ENCODE data around the gene NECTIN1.

The NECTIN1 gene

DNA sequence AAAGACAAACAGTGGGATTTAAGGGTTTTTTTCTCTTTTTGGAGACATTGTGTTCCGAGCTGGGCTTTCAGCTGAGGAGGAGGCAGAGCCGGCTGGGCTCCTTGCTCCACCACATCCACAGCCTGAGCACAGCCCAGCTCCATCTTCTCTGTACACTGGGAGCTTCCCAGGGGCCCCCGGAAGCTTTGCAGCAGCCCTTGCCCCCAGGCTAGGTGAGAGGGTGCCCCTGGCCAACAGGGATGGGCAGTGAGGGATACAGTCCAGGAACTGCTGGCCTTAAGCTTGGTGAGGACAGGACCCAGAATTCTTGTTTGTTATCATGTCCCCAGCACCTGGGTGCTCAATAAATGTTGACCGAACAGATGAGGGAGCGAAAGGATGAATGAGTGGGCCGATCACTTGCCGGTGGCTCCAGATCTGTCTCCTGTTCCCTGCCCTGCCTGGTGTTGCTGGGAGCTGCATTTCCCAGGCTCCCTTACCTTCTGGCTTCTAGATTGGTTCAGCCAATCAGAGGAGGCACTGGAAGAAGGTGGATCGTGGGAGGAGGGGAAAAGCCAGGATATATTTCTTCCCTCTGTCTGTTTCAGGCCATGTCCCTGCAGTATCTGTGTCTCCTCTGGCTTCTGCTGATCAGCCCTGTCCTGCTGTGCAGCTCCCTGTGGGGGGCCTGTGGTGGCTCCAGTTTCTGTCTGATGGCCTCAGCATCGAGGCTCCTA is 26.5 kb upstream of the NECTIN1 start:
- DNase-seq = no peak

DNA sequence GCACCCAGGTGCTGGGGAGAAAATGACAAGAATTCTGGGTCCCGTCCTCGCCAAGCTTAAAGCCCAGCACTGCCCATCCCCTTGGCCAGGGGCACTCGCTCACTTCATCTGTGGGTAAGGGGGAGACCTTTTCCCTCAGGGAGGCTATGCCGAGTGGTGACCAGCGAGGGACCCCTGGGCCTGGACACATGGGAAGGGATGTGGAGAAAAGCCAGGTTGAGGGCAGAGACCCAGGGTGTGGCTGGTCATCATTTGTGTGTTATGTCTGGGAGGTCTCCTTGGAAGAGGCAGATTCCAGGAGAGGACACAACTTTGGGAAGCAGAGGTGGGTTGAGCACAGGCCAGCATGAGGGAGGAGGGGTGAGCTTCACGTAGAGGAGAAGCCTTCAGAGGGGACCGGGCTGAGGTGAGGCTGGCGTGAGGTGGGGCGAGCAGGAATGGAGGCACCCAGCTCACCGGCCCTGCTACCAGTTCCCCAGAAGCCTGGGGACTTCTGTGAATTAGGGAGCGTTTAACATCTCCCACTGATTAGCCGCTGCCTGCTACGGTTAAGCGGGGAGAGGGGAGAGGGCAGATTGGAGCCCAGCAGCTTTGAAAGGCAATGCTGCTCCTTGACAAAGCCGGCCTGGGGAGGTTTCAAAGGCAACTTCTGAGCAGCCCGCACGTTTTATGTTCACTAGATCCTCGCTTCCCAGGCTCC is 25.8 kb upstream of the NECTIN1 start:
- DNase-seq = no peak

DNA sequence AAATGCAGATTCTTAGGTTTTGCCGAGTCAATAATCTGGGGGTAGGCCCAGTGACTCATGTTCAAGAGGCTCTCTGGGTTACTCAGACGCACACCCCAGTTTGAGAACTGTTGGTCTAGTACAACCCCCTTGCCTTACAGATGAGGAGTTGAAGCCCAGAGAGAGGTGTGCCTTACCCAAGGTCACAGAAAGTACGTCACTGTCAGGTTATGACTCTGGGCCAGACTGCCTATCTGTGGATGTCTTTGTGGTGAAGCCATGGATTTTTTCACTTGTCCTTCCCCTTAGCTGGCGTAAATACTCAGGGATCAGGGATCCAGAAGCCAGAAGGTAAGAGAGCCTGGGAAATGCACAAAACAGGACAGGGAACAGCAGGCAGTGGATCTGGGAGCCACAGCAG is 25.2 kb upstream of the NECTIN1 start:
- no peak for DNase-seq

DNA sequence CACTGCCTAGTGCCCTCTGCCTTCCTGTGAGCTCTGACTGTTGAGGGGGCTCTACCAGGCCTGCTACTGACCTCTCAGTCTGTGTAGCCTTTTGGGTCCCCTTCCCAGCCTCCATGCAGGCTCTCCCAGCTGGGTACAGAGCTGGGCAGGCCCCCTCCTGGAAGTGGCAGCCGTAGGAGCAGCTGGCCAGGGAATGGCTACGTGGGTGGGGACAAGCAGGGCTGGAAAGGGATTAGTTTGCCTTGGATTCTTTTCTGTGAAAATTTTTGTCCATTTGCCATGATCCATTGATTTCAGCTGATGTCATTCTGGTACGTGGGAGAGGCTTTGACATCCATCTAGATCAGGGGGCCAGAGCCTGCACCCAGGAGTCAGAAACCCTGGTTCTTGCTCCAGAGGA is 23.9 kb upstream of the NECTIN1 start:
- DNase-seq = no peak

DNA sequence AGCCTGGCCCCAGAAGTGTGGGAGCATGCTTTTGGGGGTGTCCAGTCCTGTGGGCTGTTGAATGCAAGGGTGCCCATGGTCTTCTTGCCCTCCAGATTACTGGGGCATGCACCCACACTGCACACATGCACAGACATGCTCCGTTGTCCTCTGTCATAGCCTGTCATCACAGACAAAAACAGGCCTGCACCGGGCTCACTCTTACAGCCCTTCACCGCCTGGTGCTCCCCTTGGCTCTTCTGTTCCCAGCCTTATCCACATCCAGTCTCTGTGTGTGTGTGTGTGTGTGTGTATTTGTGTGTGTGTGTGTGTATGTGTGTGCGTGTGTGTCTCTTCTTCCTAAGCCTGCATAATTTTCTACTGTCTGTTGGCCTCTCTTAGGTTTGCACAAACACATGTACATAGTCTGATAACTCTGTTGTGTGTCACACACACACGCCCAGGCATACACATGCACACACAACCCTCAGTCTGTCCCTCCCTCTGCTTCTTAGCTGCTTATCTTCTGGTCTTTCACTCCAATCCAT is 23.4 kb upstream of the NECTIN1 start:
- DNase-seq = no peak

DNA sequence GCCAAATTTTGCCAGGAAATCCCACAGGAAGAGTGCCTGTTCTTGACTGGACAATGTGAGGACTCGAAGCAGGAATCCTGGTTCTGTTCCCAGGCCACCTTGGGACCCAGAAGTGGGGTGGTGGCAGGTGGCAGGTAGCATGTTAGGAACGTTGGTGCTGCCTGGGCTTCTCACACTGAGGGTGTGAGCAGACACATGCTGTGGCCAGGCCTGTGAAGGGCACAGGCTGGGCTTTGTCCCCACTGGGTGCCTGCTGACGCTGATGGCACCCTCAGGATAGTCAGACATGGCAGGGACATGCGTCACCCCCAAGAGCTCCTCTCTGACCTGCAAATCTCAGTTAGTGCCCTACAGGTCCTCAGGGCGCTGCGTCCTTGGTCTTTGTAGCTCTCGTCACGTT is 21.1 kb upstream of the NECTIN1 start:
- no peak for DNase-seq

DNA sequence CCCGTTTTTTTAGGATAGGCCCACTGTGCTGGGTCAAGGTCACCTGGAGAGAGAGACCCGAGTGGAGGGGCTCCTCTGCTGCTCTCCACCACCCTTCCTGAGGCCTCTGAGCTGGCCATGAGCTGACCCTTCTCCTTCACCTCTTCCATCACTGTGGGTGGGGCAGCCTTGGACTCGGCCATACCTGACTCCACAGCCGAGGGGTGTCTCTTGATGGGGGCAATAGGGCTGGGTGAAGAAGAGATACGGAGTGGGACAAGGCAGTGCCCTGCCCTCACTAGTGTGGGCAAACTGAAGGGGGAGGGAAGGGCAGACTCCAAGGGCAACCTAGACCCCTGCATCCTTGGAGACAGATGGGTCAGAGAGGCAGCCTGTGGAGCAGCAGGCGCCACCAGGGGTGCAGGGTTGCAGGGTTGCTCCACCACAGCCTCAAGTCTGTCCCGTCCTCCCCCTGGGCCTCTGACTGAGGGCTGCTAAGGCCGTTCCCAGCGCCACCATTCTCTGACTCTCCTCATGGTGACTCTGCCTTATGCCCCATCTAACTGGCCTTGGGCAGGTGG is 20.1 kb upstream of the NECTIN1 start:
- no peak for DNase-seq

DNA sequence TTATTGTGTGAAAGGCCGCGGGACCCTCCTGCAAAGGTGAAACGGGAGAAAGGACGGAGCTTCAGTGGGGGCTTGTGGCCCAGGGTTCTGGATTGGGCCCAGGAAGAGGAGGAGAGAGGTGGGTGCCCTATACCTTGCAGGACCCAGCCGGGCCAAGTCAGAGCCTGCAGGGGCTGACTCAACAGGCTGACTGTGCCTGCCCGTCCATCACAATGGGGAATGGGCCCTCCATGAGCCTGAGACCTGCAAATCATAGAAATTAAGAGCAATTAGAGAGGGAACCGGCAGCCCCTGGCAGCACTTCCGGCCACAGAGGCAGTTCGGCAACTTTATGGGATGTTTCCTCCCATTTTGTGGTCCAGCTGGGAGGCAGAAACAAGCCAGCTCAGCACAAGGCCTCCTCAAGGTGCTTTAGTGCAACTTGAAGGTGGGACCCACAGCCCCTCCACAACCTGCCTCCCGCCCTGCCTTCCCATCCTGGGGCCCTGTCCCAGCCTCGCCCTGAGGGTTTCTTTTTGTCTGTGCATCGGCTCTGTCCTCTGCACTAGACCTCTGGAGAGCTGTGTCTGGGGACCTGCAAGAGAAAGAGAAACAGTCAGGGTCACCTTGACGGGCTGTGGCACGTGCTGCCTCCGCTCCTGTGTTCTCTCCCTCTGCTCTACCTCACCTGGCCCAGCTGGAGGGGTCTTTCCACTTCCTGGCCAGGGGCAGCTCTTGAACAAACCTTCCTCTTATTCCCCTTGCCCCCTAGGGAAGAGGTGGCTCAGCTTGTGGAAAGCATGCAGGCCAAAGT is 19.1 kb upstream of the NECTIN1 start:
- DNase-seq = no peak

DNA sequence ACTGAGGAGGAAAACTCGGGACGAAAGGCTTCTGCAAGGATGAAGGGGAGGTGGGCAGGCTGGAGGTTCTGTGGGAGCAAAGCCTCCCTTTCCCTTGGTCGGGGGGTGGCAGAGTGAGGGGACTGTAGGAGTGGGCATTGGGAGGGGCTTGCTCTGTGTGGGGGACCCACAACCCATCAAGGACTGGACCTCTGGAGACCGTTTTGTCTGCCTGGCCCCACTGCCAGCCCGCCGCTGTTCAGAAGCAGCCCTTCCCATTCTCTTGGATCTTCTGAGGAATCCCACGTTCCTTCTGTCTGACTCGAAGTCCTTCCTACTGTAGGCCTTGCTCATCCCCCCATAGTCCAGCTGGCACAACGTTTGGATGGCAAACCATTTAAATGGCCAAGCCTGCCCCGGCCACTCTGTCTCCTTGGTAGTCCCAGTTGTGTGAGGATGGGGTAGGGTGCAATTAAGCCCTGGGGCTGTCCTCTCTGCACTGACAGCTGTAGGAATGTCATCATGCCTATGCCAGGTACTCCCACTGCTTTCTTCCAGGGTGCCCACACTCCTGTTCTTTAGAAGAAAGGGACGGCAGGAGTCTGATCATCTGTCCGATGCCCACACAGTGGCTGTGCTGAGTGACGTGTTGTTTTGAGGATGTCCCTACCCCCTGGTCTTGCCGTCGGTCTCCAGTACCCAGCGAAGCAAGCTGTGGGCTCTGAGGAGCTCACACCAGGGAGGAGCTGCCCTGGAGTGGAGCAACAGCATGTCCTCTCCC is 17.0 kb upstream of the NECTIN1 start:
- DNase-seq = no peak

DNA sequence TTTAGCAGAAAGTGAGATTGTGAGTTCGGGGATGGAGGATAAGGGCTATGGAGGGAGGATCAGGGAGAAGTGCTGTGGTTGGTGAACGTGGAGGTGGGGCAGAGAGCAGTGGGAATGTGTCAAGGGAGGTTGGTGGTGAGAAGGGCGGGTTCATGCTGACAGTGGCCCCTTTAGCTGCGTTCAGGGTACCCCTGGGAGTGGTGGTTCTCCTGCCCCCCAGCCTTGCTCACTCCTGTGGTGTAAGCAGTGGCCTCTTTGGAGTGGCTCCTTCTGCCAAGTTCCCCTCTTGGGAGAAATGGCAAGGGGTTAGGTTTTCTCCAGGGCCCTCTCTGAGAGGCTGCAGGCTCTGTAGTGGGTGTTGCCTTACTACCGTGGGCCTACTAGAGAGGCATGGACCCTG is 16.1 kb upstream of the NECTIN1 start:
- DNase-seq = no peak

DNA sequence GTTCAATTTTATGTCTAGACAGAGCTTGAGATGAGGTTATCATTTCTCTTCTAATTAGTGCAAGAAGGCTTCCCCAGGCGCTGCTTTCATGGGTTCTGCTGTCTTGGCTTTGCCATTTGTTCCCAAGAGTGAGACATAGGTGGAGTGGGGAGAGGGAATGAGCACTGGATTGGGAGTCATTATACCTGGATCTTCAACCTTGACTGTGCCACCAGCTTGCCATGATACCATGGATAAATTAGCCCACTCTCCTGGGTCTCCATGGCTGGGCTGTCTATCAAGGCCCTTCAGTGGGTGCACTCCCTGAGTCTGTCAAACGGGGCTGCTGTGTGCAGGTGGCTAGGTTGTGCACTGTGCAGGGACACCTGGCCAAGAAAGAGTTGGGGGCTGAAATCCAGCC is 15.6 kb upstream of the NECTIN1 start:
- DNase-seq = no peak

DNA sequence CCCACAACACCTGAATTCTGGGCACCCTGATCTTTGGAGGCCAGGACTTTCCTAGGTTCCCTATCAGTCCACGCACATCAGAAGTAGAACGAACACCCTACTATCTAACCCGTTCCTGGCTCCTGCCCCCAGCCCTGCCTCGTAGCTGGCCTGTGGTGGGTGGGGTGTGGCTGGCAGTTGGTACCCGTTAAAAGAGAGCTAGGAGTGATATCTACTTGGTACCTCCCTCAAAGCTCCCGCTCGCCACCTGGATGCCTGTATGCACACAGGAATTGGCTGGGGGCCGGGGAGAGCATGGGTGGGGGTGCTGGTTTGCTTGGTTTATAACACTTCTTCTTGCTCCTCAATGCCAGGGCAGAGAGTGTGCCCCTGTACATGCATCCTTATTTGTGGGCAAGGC is 14.0 kb upstream of the NECTIN1 start:
- no peak for DNase-seq

DNA sequence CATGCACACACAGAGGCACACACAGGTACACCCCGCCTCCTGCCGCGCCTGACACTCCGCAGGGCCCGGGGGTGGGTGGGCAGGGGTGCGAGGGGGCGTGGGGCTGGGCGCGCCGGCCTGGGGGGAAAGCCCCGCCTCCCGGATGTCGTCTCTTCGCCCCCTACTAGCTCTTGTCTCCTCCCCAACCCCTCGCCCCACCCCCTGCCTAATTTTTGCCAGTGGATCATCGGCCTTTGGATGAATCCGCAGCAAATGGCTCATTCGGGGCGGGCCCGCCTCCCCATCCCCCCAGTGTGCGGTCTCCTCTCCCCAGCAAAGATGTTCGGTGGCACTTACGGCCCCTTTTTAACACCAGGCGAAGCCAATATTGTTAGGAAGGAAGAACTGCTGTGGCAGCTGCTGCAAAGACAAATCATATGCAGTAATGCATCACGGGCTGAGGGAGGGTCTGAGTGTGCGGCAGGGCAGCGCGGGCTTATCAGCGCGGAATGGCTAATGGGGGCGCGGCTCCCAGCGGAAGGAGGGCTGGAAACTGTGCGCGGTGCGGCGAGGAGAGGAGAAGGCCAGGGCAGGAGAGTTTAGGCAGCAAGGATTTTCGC is 13.4 kb upstream of the NECTIN1 start:
- peak; percentile 16 for DNase-seq

DNA sequence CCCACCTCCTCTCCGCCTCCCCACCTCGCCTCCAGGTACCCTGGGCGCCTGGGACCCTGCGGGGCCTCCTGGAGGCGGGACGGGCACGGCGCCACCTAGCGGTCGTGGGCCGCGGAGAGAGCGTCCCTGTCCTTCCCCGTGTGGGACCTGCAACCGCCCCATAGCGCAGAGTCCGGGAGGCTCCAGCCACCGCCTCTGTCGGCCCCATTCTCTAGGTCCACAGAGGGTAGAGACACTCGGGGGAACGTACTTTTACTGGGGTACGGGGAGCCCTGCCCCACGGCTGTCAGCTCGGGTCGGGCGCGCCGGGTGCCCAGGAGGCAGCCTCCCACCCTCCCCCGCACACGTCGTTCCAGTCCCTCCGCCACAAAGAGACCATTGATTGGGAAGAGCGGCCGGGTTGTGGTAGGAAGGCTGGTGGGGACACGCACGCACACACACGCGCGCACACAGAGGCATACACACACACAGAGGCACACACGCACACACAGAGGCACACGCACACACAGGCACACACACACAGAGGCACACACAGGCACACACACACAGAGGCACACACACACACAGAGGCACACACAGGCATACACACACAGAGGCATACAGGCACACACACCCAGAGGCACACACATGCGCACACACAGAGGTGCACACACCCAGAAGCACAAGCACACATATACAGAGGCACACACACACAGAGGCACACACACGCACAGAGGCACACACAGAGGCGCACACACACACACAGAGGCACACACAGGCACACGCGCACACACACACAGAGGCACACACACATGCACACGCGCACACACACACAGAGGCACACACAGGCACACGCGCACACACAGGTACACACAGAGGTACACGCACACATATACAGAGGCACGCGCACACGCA is 12.6 kb upstream of the NECTIN1 start:
- peak; percentile 73 for DNase-seq

DNA sequence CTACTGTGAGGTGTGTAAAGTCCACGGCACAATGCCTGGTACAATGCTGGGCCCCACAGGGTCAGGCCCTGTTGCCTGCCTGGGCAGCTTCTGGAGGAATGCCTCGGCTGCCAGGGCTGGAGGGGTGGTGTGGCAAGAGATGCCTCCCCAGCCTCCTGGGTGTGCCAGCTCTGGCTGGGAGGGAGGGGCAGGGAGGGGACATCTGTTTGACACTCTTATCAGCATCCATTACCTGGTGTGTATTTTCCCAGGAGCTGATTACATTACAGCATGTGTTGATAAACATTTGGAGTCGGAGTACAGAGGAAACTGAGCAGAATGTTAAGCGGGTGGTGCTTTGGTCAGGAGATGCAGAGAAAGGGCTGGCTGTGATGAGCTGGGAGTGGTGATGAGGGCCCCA is 11.0 kb upstream of the NECTIN1 start:
- no peak for DNase-seq

DNA sequence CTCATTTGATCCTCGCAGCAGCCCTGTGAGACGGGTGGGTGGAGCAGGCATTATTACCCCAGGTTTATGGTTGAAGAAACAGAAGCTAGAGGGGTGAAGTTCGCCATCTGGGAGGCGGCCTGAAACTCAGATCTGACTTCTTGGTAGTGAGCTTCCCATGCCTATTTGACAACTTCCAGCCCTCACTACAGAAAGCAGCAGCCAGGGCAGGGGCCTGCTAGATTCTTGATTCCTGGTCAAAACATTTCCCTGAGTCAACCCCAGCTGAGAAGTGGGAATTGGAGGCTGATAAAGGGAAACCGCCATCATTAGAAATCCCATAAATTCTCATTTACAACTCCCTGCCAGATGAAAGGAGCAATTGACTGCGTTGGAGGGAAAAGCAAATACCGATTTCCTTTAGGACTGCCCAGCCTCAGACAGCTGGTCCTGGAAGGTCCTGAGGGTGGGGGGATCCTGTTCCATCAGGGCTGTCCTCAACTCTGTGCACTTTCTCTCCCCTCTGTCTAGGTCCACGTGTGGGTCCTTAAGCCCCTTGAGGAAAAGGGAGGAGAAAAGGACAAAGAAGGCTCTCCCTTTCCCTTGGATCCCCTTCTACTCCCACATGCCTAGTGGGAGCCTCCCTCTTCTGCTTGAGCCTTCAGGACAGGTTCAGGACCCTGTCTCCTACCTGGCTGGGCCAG is 10.2 kb upstream of the NECTIN1 start:
- DNase-seq = no peak

DNA sequence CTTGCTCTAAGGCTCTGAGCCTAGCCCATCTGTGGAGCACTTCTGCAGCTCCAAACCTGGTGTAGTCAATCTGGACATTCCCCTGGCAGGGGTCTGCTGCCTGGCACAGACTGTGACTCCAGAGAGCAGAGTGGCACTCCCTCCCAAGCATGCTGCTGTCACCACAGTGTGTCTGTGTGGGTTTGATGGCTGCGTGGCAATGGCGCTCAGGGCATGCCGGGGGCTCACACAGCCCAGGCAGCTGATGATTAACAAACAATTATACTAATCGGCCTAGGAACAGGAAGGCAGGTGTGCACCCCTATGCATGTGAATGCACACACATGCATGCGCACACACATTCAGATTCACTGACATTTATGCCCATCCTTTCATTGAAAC is 9.0 kb upstream of the NECTIN1 start:
- DNase-seq = no peak

DNA sequence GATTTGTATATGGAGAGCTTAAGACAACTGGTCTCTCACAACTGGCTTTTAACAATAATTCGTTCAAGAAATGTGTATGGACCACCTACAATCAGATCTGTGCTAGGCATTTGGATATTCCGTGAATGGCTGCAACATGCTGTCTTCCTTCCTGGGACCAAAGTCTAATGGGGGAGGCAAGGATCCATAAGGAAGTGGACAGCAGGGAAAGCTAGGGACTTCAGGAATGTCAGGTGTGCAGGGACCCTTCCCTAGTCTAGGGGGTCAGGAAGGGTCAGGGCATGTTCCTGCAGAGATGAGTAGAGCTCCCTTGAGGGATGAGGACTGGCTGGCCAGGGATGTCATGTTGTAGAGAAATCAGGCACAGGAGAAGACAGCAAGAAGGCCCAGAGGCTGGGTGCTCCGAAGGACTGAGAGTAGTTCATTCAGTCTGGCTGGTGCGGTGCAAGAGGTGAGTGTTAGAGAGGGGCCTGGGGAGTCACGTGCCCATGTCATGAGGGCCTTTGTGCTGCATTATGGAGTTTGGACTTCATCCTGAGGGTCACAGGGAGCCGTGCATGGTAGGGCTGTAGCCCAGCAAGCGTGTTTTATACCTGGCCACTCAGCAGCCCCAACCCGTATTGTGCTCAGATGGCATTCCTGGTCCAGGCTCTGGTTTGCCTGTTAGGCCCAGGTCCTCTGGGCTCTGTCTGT is 8.5 kb upstream of the NECTIN1 start:
- DNase-seq = no peak

DNA sequence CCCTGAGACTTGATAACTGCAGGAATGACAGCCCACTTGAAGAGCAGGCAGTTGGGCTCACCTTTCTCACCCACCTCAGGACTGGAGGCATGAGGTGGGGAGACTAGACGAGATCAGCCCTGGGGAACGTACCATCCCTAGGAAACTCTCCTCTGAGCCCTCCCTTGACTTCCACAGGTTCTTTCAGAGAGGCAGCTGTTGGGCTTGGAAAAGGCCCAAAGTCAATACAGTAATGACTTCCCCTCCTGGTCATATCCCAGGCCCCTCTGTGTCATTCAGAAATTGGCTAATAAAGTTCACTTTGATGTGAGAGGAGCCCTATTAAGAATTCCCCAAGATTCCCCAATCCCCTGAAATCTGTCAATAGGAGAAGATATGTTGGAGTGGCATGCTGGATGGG is 5.8 kb upstream of the NECTIN1 start:
- no peak for DNase-seq

DNA sequence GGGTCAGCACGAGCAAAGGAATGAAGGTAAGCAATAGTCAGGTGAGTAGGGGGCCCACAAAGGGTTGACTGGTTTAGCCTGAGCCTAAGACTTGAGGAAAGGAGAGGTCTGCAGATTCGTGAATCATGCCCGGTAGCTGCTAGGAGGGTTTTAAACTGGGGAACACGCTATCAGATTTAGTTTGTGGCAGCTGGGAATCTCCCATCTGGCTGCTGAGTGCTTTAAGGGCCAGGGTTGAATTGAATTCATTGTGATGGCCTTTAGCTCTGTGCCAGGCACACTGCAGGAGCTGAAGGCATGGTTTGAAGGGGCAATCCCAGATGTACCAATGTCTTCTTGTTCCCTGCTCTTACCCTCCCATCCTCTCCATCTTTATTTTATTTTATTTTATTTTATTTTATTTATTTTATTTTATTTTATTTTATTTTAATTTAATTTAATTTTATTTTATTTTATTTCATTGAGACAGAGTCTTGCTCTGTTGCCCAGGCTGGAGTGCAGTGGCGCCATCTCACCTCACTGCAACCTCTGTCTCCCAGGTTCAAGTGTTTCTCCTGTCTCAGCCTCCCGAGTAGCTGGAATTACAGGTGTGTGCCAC is 1.9 kb upstream of the NECTIN1 start:
- DNase-seq = no peak

Measured in activated CD4-positive, alpha-beta T cell treated with anti-CD3 and anti-CD28 coated beads for 48 hours (primary cell).